ENCODE results near the gene SHANK1. TPM values are rescaled to one million over a fixed set of nuclear protein-coding genes. Genes with fewer than 3 reads are reported as not detected.

Gene SHANK1
- total and polyA plus RNA-seq, 4 donors = 0.06 to 0.28 (median 0.17) TPM; not detected in 1

DNA sequence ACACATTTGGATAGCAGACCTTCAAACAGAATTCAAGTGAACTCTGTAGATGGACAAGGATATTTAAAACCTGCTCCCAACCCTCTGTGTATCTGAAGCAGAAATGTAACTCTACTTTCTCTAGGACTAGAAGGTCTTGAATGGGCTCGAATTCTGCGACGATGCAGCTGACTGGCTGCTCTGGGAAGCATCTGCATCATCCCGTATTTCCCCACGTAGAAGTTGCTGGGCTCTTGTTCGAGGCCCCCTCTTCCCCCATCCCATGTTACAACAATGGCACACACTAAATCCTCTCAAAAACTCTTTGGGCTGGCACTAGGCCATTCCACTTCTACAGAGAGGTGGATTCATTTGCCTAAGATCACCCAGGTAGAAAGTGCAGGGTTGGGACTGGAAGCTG lies 55.4 kb downstream of the SHANK1 start:
- Histone ChIP-seq H3K4me3 (ENCODE audit: low read depth in 1 of 3, low read length in 3 of 3) (no peak overlapping the region), H3K9ac (ENCODE audit: low read depth in 1 of 2, low read length in 2 of 2) (no peak overlapping the region), H3K36me3 (ENCODE audit: control insufficient read depth in 4 of 4, insufficient read depth in 3 of 4, low read depth in 1 of 4, low read length in 3 of 4) (no peaks in the 10 kb centered on the region), H3K4me1 (ENCODE audit: control insufficient read depth in 4 of 4, insufficient read depth in 4 of 4, low read length in 3 of 4) (peaks cover 0 to 5% (median under 1%) of the 10 kb centered on the region in 4 donors), H3K27me3 (ENCODE audit: control insufficient read depth in 4 of 4, insufficient read depth in 4 of 4, low read length in 3 of 4) (peaks cover 2 to 8% (median 4%) of the 10 kb centered on the region in 4 donors), H3K27ac (ENCODE audit: low read depth in 1 of 2, low read length in 2 of 2) (no peak overlapping the region), H3K9me3 (ENCODE audit: control insufficient read depth in 4 of 4, low read length in 3 of 4) (no peaks in the 10 kb centered on the region)
- 72% methylated on average over 6 of the region's 6 CpGs for WGBS
- DNase-seq (ENCODE audit: low spot score) = no peak
- TF ChIP-seq TAF1 (conservative IDR thresholded peaks at IDR 0.05) = no peak
- TF ChIP-seq NR2F2 (IDR thresholded peaks at IDR 0.05) = no peak
- no peak for TF ChIP-seq YY1 (IDR thresholded peaks at IDR 0.05)
- TF ChIP-seq, protein P1, sequence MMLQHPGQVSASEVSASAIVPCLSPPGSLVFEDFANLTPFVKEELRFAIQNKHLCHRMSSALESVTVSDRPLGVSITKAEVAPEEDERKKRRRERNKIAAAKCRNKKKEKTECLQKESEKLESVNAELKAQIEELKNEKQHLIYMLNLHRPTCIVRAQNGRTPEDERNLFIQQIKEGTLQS (IDR thresholded peaks at IDR 0.05) = no peak
- TF ChIP-seq RAD21 (IDR thresholded peaks at IDR 0.05) = no peak
- TF ChIP-seq, protein P2, sequence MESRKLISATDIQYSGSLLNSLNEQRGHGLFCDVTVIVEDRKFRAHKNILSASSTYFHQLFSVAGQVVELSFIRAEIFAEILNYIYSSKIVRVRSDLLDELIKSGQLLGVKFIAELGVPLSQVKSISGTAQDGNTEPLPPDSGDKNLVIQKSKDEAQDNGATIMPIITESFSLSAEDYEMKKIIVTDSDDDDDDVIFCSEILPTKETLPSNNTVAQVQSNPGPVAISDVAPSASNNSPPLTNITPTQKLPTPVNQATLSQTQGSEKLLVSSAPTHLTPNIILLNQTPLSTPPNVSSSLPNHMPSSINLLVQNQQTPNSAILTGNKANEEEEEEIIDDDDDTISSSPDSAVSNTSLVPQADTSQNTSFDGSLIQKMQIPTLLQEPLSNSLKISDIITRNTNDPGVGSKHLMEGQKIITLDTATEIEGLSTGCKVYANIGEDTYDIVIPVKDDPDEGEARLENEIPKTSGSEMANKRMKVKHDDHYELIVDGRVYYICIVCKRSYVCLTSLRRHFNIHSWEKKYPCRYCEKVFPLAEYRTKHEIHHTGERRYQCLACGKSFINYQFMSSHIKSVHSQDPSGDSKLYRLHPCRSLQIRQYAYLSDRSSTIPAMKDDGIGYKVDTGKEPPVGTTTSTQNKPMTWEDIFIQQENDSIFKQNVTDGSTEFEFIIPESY (IDR thresholded peaks at IDR 0.05) = no peak

DNA sequence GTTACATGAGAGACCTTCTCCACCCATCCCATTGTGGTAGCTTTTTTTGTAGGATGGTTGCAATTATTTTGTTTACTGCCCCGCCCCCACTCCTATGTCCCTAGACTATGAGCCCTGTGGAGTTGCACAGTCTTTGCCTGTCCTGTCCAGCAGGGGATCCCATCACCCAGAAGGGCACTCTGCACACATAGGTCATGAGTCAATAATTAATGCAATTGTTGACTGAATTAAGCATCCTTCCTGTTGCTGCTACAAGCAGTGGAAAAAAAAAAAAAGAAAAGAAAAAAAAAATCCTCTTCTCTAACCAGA lies 56.2 kb downstream of the SHANK1 start:
- no peak overlapping the region for H3K27ac ChIP-seq (ENCODE audit: low read depth in 1 of 2, low read length in 2 of 2)
- H3K36me3 ChIP-seq (ENCODE audit: control insufficient read depth in 4 of 4, insufficient read depth in 3 of 4, low read depth in 1 of 4, low read length in 3 of 4) = no peaks in the 10 kb centered on the region
- peaks cover 0 to 10% (median 4%) of the 10 kb centered on the region in 4 donors for H3K27me3 ChIP-seq (ENCODE audit: control insufficient read depth in 4 of 4, insufficient read depth in 4 of 4, low read length in 3 of 4)
- 72% methylated on average over 1 of the region's 1 CpG for WGBS
- no peak overlapping the region for H3K9ac ChIP-seq (ENCODE audit: low read depth in 1 of 2, low read length in 2 of 2)
- TF ChIP-seq FOXA1 (IDR thresholded peaks at IDR 0.05) (no peak), HNF4A (conservative IDR thresholded peaks at IDR 0.05) (peak in 1 of 2 donors; percentile 15), EGR1 (IDR thresholded peaks at IDR 0.05; ENCODE audit: low read depth in 2 of 2) (no peak), YY1 (IDR thresholded peaks at IDR 0.05) (no peak)
- peaks cover 0 to 6% (median under 1%) of the 10 kb centered on the region in 4 donors for H3K9me3 ChIP-seq (ENCODE audit: control insufficient read depth in 4 of 4, low read length in 3 of 4)
- no peak overlapping the region for H3K4me3 ChIP-seq (ENCODE audit: low read depth in 1 of 3, low read length in 3 of 3)
- no peak for DNase-seq (ENCODE audit: low spot score)
- peaks cover 0 to 9% (median 5%) of the 10 kb centered on the region in 4 donors for H3K4me1 ChIP-seq (ENCODE audit: control insufficient read depth in 4 of 4, insufficient read depth in 4 of 4, low read length in 3 of 4)

DNA sequence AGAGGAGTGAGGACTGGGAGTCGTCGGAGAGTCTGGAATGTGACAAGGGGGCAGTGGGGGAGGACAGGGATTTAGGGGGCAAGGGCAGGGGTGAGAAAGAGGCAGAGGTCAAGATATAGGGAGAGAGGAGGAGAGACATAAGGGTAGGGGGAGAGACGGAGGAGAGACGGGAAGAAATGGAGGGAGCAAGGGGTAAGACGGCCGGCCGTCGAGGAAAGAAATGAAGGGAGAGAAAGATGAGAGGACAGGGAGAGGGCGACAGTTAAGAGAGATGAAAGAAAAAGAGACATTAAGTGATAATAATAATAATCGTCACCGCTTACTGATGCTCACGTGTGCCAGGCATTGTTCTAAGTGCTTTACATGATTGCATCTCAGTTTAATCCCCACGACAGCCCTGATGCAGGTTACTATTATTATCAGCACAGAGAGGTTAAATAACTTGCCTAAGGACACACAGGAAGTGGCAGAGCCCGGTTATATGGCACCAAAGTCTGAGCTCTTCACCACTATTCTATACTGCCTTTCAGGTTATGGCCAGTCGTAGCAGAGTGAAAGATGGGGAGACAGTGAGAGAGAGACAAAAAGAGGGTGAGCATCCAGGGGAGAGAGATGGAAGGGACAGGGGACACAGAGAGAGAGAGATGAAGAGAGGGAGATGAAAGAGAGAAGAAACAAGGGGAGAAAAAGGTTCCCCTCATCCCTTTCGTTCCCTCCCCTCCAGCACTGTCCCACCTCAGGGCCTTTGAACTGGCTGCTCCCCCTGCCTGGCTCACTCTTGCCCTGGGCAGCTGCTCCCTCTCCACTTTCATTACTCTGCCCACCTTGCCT lies 56.7 kb downstream of the SHANK1 start:
- Histone ChIP-seq H3K9ac (ENCODE audit: low read depth in 1 of 2, low read length in 2 of 2) (no peak overlapping the region), H3K4me1 (ENCODE audit: control insufficient read depth in 4 of 4, insufficient read depth in 4 of 4, low read length in 3 of 4) (peaks cover 0 to 12% (median 7%) of the 10 kb centered on the region in 4 donors), H3K36me3 (ENCODE audit: control insufficient read depth in 4 of 4, insufficient read depth in 3 of 4, low read depth in 1 of 4, low read length in 3 of 4) (no peaks in the 10 kb centered on the region), H3K27ac (ENCODE audit: low read depth in 1 of 2, low read length in 2 of 2) (no peak overlapping the region), H3K9me3 (ENCODE audit: control insufficient read depth in 4 of 4, low read length in 3 of 4) (peaks cover 0 to 7% (median 2%) of the 10 kb centered on the region in 4 donors), H3K27me3 (ENCODE audit: control insufficient read depth in 4 of 4, insufficient read depth in 4 of 4, low read length in 3 of 4) (peaks cover 0 to 11% (median 4%) of the 10 kb centered on the region in 4 donors), H3K4me3 (ENCODE audit: low read depth in 1 of 3, low read length in 3 of 3) (no peak overlapping the region)
- no peak for DNase-seq (ENCODE audit: low spot score)
- 55% methylated on average over 16 of the region's 16 CpGs for WGBS
- TF ChIP-seq, protein P3, sequence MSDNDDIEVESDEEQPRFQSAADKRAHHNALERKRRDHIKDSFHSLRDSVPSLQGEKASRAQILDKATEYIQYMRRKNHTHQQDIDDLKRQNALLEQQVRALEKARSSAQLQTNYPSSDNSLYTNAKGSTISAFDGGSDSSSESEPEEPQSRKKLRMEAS (IDR thresholded peaks at IDR 0.05) = no peak
- TF ChIP-seq, protein P1 (IDR thresholded peaks at IDR 0.05) = no peak
- TF ChIP-seq FOXA2 (IDR thresholded peaks at IDR 0.05) = no peak

Data from liver (tissue), 9 donors.